Activated T-helper 9 cell treated with anti-CD3 and anti-CD28 coated beads, Interleukin-2, amount 50 U/mL, for 16 hours (primary cell): Measurements from ENCODE around the gene CISD1.

Source experiments
- DNase-seq: peaks from one replicate; pipeline ENCODE4 v3.0.0-alpha.2; 2020; ENCODE audit warnings: low read depth

CISD1 gene

GRCh38 chr10:58311026-58311425 lies 42.1 kb downstream of the CISD1 start:
- DNase-seq: no peak

- DNase-seq: no peak
Observed at GRCh38 chr10:58316874-58317273, 47.9 kb downstream of the CISD1 start.

GRCh38 chr10:58318346-58318745 lies 49.4 kb downstream of the CISD1 start:
- no peak for DNase-seq

DNA sequence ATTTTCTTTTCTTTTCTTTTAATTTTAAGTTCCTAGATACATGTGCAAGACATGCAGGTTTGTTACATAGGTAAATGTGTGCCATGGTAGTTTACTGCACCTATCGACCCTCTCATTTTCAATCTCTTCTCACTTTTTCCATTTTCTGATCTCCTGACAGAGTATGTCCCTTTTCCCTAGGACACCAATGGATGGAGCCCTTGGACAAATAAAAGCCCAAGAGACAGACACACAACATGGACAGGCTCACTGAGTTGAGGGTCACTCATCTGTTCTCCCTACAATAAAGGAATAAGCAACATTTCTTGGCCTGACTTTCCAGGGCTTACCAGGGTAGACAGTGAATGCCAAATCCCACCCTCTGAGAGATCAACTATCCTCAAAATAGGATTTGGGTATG lies 50.6 kb downstream of the CISD1 start:
- DNase-seq: no peak

DNA sequence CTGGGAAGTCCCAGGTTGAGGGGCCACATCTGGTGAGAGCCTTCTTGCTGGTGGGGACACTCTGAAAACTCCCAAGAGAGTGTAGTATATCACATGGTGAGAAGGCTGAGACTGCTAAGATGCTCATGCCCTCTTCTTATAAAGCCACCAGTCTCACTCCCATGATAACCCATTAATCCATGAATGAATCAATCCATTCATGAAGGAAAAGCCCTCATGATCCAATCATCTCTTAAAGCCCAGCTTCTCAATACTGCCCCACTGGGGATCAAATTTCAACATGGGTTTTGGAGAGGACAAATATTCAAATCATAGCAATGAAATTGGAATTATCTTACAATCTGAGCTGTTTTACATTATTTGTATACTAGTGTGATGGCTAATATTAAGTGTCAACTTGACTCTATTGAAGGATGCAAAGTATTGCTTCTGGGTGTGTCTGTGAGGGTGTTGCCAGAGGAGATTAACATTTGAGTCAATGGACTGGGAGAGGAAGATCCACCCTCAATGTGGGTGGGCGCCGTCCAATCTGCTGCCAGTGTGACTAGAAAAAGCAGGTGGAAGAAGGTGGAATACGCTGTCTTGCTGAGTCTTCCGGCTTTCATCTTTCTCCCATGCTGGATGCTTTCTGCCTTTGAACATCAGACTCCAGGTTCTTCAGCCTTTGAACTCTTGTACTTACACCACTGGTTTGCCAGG lies 51.5 kb downstream of the CISD1 start:
- DNase-seq: no peak

DNA sequence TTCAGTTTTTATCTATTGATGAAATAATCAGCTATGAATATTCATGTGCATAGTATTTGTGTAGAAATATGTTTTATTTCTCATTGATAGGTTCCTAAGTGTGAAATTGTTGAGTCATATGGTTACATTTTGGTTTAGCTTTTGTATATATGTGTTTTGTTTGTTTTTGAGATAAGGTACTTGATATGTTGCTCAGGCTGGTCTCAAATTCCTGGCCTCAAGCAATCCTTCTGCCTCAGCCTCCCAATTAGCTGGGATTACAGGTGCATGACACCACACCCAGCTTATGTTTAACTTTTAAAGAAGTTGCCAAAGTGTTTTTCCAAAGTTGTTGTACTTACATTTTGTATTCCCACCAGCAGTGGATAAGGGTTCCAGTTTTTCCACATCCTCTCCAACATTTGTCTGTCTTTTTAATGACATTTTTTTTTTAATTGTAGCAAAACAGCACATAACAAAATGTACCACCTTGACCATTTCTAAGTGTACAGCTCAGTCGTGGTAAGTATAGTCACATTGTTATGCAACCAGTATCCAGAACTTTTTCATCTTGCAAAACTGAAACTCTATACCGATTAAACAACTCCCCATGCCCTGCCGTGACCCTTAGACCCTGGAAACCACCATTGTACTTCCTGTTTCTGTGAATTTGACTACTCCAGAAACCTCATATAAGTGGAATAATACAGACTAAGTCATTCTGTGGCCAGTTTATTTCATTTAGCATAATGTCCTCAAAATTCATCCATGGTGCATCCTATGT lies 53.3 kb downstream of the CISD1 start:
- DNase-seq: no peak

DNA sequence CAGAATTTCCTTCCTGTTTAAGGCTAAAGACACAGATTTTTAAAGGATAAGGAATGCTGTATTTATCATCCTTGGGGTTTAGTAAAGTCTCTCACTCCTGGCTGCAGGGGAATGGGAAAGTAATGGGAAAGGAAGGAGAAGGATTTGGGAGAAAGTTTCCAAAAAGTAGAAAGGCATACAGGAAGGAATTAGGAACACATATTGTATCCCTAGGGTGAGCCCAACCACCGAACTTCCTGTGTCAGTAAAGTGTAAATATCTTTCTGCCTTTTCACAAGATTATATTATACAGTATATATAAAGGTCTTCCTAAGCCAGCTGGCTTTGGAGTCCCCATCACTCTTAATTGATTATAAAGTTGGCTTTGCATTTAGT lies 53.9 kb downstream of the CISD1 start:
- no peak for DNase-seq

DNA sequence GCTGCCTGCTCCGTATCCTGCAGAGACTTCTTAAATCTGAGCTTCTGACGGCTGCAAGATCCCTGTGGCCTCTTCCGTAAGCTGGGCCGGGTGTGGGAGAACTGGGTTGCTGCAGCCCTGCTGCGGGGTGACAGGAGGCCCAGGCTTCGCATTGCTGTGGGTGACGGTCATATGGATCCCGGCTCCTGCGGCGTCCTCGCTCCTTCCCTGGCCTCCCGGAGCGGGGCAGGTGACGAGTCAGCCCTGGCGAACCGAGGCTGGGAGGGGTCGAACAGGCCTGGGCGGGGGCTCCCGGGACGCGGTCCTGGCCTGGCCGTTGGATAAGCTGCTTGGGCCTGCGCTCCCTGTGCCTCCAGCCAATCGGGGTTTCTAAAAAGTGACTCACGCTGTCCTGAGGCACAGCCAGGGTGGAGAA lies 58.0 kb downstream of the CISD1 start:
- DNase-seq: no peak

DNA sequence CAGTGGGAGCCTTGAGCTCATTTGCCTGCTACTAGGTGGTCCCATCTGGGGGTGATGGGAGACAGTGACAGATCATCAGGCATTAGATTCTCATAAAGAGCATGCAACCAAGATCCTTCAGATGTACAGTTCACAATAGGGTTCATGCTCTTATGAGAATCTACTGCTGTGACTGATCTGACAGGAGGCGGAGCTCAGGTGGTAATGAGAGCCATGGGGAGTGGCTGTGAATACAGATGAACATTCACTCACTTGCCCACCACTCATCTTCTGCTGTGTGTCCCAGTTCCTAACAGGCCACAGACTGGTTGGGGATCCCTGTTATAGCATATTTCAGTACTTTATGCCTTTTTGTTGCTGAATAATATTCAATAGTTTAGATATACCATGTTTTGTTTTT lies 59.3 kb downstream of the CISD1 start:
- DNase-seq: no peak

GRCh38 chr10:58330431-58330830 lies 61.5 kb downstream of the CISD1 start:
- DNase-seq: no peak

DNA sequence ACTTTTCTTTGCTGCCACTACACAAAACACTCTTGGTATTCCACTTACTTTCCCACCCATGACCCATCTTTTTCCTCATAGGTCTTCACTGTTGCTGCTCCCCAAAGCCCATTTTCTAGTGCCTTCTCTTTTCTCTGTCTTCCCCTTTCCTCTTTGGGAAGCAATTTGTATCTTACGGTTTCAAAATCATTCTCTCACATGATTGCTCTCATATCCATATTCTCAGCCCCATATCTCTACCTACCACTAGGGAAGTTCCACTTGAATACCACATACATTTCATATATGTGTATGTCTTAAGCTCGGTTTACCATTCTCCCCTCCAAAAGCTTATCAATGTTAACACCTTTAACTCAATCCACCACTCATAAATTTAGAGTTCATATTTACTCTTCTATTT lies 62.7 kb downstream of the CISD1 start:
- DNase-seq: no peak

- peak; percentile 75 for DNase-seq
Observed at GRCh38 chr10:58334817-58335305, 65.9 kb downstream of the CISD1 start, which contains the start of gene UBE2D1. Gene UBE2D1, plus strand, starts transcription at chr10:58335006. Its CDS starts 196 bp downstream, at chr10:58335202.

DNA sequence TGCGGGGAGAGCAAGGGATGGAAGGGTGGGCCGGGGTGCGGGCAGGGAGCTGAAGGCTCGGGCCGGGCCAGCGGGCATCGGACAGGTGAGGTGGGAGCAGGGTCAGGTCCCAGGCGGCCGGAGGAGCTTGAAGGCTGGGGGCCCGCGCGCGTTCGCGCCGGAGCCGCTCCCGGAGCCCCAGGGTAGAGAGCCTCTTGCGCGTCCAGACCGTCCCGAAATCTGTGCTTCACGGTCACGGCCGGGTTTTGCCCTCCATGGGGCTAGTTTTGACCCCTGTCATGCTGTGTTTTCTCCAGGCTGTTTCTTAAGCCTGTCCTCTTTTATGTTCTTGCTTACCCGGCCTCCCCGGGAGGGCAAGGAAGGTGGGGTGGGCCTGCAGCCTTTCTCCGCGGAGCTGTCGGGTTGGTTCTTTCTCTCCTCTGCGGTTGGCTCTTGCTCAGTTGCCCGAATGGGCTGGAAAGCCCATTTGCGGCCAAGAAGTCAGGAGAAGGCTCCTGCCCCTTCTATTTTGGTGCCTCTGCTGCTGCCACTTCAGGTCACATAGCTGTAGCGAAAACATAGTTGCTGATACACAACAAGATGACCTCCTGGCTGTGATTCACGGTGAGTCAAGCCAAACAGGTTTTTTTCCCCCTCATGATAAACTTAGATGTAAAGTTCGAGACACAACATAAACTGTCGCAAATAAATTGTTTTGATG lies 66.5 kb downstream of the CISD1 start:
- no peak for DNase-seq

DNA sequence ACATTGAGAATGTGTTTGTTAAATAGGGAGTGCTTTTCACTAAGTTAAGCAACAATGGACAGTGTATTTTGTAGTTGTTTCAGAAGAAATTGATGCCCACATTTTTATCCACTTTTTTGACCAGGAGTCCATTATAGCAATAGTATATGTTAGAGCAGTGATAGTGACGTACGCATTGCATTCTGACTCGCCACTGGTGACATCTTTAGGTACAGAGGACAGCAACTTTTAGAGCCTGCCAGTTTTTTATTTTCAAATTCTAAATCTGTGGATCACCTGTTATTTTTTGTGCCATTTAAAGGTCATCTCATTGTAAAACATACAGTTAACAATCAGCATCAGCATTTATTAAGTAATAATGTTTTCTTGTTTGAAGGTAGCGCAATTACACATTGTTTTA lies 67.3 kb downstream of the CISD1 start:
- no peak for DNase-seq
